SHP77 (cell line): ENCODE results near the gene USP15.
"Not testable (repeated sequence)": the region's sequence is repeated elsewhere in the genome, so short reads cannot be mapped to it uniquely, and the experiment has no call there.

Experiments
- DNase-seq, 2 experiments: peaks; one replicate each; lab custom pipeline; 2025; lab: John Stamatoyannopoulos, UW

Gene USP15

GRCh38 chr12:62458626-62459025 lies 198.4 kb downstream of the USP15 start:
- DNase-seq, result no peak

GRCh38 chr12:62459976-62460375 lies 199.8 kb downstream of the USP15 start:
- no peak for DNase-seq

DNA sequence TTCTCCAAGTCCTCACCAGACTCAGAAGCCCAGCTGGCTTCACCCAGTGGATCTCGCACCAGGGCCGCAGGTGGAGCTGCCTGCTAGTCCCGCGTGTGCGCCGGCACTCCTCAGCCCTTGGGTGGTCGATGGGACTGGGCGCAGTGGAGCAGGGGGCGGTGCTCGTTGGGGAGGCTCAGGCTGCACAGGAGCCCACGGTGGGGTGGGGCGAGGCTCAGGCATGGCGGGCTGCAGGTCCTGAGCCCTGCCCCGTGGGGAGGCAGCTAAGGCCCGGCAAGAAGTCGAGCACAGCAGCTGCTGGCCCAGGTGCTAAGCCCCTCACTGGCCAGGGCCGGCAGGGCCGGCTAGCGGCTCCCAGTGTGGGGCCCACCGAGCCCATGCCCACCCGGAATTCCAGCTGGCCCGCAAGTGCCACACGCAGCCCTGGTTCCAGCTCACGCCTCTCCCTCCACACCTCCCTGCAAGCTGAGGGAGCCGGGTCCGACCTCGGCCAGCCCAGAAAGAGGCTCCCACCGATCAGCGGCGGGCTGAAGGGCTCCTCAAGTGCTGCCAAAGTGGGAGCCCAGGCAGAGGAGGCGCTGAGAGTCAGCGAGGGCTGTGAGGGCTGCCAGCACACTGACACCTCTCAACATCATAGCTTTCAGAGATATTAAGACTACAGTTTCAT lies 201.1 kb downstream of the USP15 start:
- not testable (repeated sequence) for DNase-seq

DNA sequence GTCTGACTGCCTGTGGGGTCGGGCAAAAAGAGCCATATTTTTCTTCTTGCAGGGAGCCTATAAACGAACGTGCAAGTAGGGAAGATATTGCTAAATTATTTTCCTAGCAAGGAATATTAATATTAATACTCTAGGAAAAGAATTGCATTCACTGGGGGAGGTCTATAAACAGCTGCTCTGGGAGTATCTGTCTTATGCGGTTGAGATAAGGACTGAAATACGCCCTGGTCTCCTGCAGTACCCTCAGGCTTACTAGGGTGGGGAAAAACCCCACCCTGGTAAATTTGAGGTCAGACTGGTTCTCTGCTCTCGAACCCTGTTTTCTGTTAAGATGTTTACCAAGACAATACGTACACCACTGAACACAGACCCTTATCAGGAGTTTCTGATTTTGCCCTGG lies 203.0 kb downstream of the USP15 start:
- DNase-seq, result not testable (repeated sequence)
